A673 (cell line): ENCODE results near the gene SHISA9. TPM values are rescaled to one million over a fixed set of nuclear protein-coding genes. Genes with fewer than 3 reads are reported as not detected.

Experiments
- BruUV-seq: library from RNA; stranded (reverse); fragments of 400-500 nt; replicated peaks from 2 replicates; lab custom pipeline; 2021; lab: Mats Ljungman, UMichigan
- CTCF ChIA-PET: fragments of 300-600 bp; sonication (Branson Sonifier 250); formaldehyde crosslinking; loops from one replicate; lab custom pipeline; 2022; ENCODE audit warnings: antibody characterized with exemption; lab: Charles Lee
- POLR2A ChIA-PET: fragments of 300-600 bp; sonication (Branson Sonifier 250); formaldehyde crosslinking; loops from one replicate; lab custom pipeline; 2022; ENCODE audit warnings: antibody characterized with exemption; ENCODE audit not compliant: low non-redundant PET; lab: Charles Lee
- DNase-seq: peaks from one replicate; pipeline ENCODE4 v3.0.0-alpha.2; 2015; ENCODE audit warnings: low spot score
- H3K27ac ChIP-seq: fragments of 200-600 bp; sonication (generic); 2 replicates; pipeline ENCODE4 v1.5.1; 2016; ENCODE audit warnings: mixed run types, low read depth, mild to moderate bottlenecking, mixed read lengths, antibody characterized with exemption, low read length; ENCODE audit not compliant: poor library complexity, severe bottlenecking
- H3K27me3 ChIP-seq: fragments of 200-600 bp; sonication (generic); replicated peaks from 2 replicates; pipeline ENCODE4 v1.6.1; 2017; ENCODE audit warnings: mixed run types, low read depth, mild to moderate bottlenecking, mixed read lengths, antibody characterized with exemption, low read length; ENCODE audit not compliant: insufficient read depth, poor library complexity
- H3K36me3 ChIP-seq: fragments of 200-600 bp; sonication (generic); 2 replicates; pipeline ENCODE4 v1.6.1; 2016; ENCODE audit warnings: mixed run types, mild to moderate bottlenecking, mixed read lengths, antibody characterized with exemption, low read length; ENCODE audit not compliant: insufficient read depth, poor library complexity, severe bottlenecking
- H3K4me1 ChIP-seq: fragments of 200-600 bp; sonication (generic); 2 replicates; pipeline ENCODE4 v1.6.1; 2017; ENCODE audit warnings: mixed run types, mild to moderate bottlenecking, mixed read lengths, antibody characterized with exemption, low read length; ENCODE audit not compliant: insufficient read depth, poor library complexity, severe bottlenecking
- H3K4me3 ChIP-seq: fragments of 200-600 bp; sonication (generic); 2 replicates; pipeline ENCODE4 v1.5.1; 2016; ENCODE audit warnings: low read depth, mixed run types, mild to moderate bottlenecking, mixed read lengths, low read length; ENCODE audit not compliant: poor library complexity, severe bottlenecking
- H3K9me3 ChIP-seq: fragments of 200-600 bp; sonication (generic); 2 replicates; pipeline ENCODE4 v1.6.1; 2016; ENCODE audit warnings: mixed run types, low read depth, mild to moderate bottlenecking, mixed read lengths, antibody characterized with exemption, low read length; ENCODE audit not compliant: poor library complexity, severe bottlenecking
- CTCF ChIP-seq: fragments of 300-800, 200-600 bp; sonication (generic); conservative IDR thresholded peaks from 2 replicates; pipeline ENCODE4 v1.5.1; 2017; ENCODE audit warnings: low read depth, mild to moderate bottlenecking, antibody characterized with exemption, low read length, moderate library complexity, mixed read lengths
- EZH2 ChIP-seq: fragments of 200-600 bp; sonication (generic); IDR thresholded peaks from 2 replicates; pipeline ENCODE4 v1.6.1; 2017; ENCODE audit warnings: borderline replicate concordance, low read depth, mild to moderate bottlenecking, mixed read lengths, antibody characterized with exemption, low read length; ENCODE audit not compliant: poor library complexity, severe bottlenecking
- intact Hi-C: fragments of 100-400 bp; cut with micrococcal nuclease; formaldehyde crosslinking; loops from one replicate; pipeline ENCODE4 v1.10.0; 2022; ENCODE audit not compliant: unreplicated experiment
- total RNA-seq: library from RNA; stranded (reverse); gene quantifications from 2 replicates; pipeline ENCODE4 v1.2.3, GENCODE V29; 2021

SHISA9 gene
- total RNA-seq, 1 experiment from 2014 or later: not detected

- ChIA-PET POLR2A (no interaction called here), CTCF (no interaction called here)
- no peak for TF ChIP-seq CTCF
- intact Hi-C loops: no loop called here
- Histone ChIP-seq H3K4me1 (no peaks in the 10 kb centered on the region), H3K4me3 (no peak overlapping the region), H3K27ac (no peak overlapping the region), H3K27me3 (no peaks in the 10 kb centered on the region), H3K9me3 (peaks cover 14% of the 10 kb centered on the region), H3K36me3 (no peaks in the 10 kb centered on the region)
- BruUV-seq: no TSS peak
- no peak for DNase-seq
Observed at GRCh38 chr16:12976496-12976895, 75.1 kb downstream of the SHISA9 start.

- no TSS peak for BruUV-seq
- CTCF ChIA-PET: no interaction called here
- intact Hi-C loops: no loop called here
Observed at GRCh38 chr16:12976936-12977335, 75.5 kb downstream of the SHISA9 start.

DNA sequence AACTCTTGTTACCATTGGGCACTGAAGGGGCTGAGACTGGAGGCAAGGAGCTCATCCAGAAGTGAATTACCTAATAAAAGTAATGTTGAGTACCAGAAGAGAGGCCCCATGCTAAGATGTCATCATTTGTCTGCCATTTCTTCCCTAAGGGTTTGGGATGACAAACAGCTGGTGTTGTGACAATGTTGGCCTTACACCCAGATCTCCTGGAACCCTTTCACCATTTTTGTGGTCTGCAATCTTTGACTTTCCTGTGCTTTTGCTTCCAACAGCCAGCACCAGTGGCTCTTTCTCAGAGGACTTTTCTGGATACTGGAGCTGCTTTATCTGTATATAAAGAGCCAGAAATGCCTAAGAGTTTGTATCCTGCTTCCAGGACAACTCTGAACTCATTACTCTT, 84.1 kb downstream of the SHISA9 start:
- CTCF ChIA-PET: no interaction called here
- BruUV-seq: no TSS peak
- TF ChIP-seq EZH2 (no peak), CTCF (no peak)

More at GRCh38 chr16:12976936-12977335, 75.5 kb downstream of the SHISA9 start:
- no peak overlapping the region for H3K4me3 ChIP-seq
- no peaks in the 10 kb centered on the region for H3K4me1 ChIP-seq
- no peak for DNase-seq
- H3K27me3 ChIP-seq: no peaks in the 10 kb centered on the region
- H3K36me3 ChIP-seq: no peaks in the 10 kb centered on the region
- peaks cover 19% of the 10 kb centered on the region for H3K9me3 ChIP-seq
- POLR2A ChIA-PET: no interaction called here
- TF ChIP-seq EZH2: no peak
- TF ChIP-seq CTCF: no peak
- no peak overlapping the region for H3K27ac ChIP-seq

More for the DNA sequence above, 84.1 kb downstream of the SHISA9 start:
- DNase-seq: no peak
- H3K4me1 ChIP-seq: no peaks in the 10 kb centered on the region
- intact Hi-C loops: no loop called here
- peaks cover 27% of the 10 kb centered on the region for H3K9me3 ChIP-seq
- no peaks in the 10 kb centered on the region for H3K36me3 ChIP-seq
- H3K4me3 ChIP-seq: no peak overlapping the region
- H3K27ac ChIP-seq: no peak overlapping the region
- H3K27me3 ChIP-seq: no peaks in the 10 kb centered on the region
- POLR2A ChIA-PET: no interaction called here
